D721Med (cell line): Measurements from ENCODE around the gene ZBTB7B.
"Not testable (repeated sequence)": the region's sequence is repeated elsewhere in the genome, so short reads cannot be mapped to it uniquely, and the experiment has no call there.

Experiments
- DNase-seq: peaks from one replicate; pipeline ENCODE4 v3.0.0; 2011; ENCODE audit warnings: low spot score; ENCODE audit not compliant: insufficient read length
- FAIRE-seq: peaks from 2 replicates; lab custom pipeline; 2011; peaks lifted over from hg19 to GRCh38; lab: Jason Lieb, UNC
- CTCF ChIP-seq: IDR thresholded peaks from 2 replicates; pipeline ENCODE4 v1.5.1; 2012; ENCODE audit warnings: mild to moderate bottlenecking, control low read depth; ENCODE audit not compliant: insufficient read depth; ENCODE audit errors: missing control alignments

ZBTB7B gene

GRCh38 chr1:154973344-154974101, 29.1 kb upstream of the ZBTB7B start:
- no peak for FAIRE-seq

GRCh38 chr1:154974102-154974807, 28.3 kb upstream of the ZBTB7B start, which contains the start of gene CKS1B:
Gene CKS1B, plus strand, starts transcription at chr1:154974681. Its CDS starts 65 bp downstream, at chr1:154974746.
- peak; percentile 96 for DNase-seq
- TF ChIP-seq CTCF: no peak
- peak; percentile 96 for FAIRE-seq

More at GRCh38 chr1:154973344-154974101, 29.1 kb upstream of the ZBTB7B start:
- peak; percentile 82 for DNase-seq
- peak; percentile 35 for TF ChIP-seq CTCF

GRCh38 chr1:154974808-154975408, 27.7 kb upstream of the ZBTB7B start:
- DNase-seq (peak; percentile 77), FAIRE-seq (peak; percentile 74)
- no peak for TF ChIP-seq CTCF

GRCh38 chr1:154975409-154976059, 27.1 kb upstream of the ZBTB7B start:
- no peak for DNase-seq
- FAIRE-seq: no peak
- no peak for TF ChIP-seq CTCF

GRCh38 chr1:154977762-154978161, 24.8 kb upstream of the ZBTB7B start:
- not testable (repeated sequence) for DNase-seq, FAIRE-seq

GRCh38 chr1:154978360-154978759, 24.2 kb upstream of the ZBTB7B start:
- TF ChIP-seq CTCF: no peak
- FAIRE-seq (no peak), DNase-seq (no peak)

- no peak for DNase-seq
- TF ChIP-seq CTCF: no peak
- FAIRE-seq: no peak
Observed at GRCh38 chr1:154982341-154982740, 20.3 kb upstream of the ZBTB7B start.
